Lower leg skin (tissue), 4 donors: Measurements from ENCODE around the gene PAF1. TPM values are rescaled to one million over a fixed set of nuclear protein-coding genes. Genes with fewer than 3 reads are reported as not detected.
A peak's percentile ranks its signal among the peaks of the same experiment; 100 is the strongest.

ENCODE experiments used
- DNase-seq, 2 donors: peaks; one replicate each; pipeline ENCODE4 v3.0.0-alpha.2; 2019; ENCODE audit warnings: low spot score in 2 of 2
- H3K4me3 ChIP-seq: fragments of 200-600 bp; sonication (generic); 2 replicates; pipeline ENCODE4 v1.5.1; 2017; ENCODE audit warnings: mild to moderate bottlenecking, low read depth; ENCODE audit not compliant: poor library complexity, severe bottlenecking
- POLR2A ChIP-seq, 2 donors: fragments of 450-650 bp; IDR thresholded peaks; one replicate each; pipeline ENCODE4 v1.6.1; 2016 to 2017; ENCODE audit warnings: antibody characterized with exemption in 2 of 2, mild to moderate bottlenecking in 1 of 2, moderate library complexity in 1 of 2
- WGBS, 2 donors: methylation state at CpG; one replicate each; pipeline ENCODE4 v1.1.5; 2018; 5-methylcytosine and 5-hydroxymethylcytosine counted together
- intact Hi-C: fragments of 100-400 bp; cut with DNase I; formaldehyde crosslinking; loops from one replicate; pipeline ENCODE4 v1.15.0; 2023; ENCODE audit warnings: low total_unique reads
- total RNA-seq, 4 donors: library from RNA; depleted of rRNA; stranded (reverse); fragments of >200 nt; gene quantifications; one replicate each; pipeline ENCODE4 v1.1.0, GENCODE V29; 2016
- TF ChIP-seq, protein P1 (sequence below), 3 donors: fragments of 450-650 bp; IDR thresholded peaks; one replicate each; pipeline ENCODE4 v1.5.1; 2016; ENCODE audit warnings: antibody characterized with exemption in 3 of 3, mild to moderate bottlenecking in 3 of 3, moderate library complexity in 2 of 3

PAF1 gene
- total RNA-seq, 4 donors from 2014 or later, result 22.4 to 48.0 (median 36.3) TPM

DNA sequence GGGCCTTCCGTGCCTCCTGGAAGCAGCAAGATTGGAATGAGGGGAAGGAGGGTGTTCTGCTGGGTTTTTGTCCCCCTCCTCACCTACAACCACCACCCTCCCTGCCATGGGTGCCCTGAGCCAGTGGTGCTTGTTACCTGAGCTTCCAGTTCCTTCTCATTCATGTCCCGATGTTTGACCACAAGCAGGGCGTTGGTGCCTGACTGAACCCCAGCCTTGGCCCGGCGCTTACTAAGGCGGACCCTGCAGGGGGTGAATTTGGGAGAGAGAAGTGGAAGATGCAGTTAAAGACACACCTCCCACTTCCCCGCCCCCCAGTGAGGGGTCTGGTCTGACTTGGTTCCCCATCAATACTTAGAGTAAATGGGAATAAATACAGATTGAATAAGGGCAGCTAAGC is 4.3 kb downstream of the PAF1 start:
- TF ChIP-seq, protein P1, sequence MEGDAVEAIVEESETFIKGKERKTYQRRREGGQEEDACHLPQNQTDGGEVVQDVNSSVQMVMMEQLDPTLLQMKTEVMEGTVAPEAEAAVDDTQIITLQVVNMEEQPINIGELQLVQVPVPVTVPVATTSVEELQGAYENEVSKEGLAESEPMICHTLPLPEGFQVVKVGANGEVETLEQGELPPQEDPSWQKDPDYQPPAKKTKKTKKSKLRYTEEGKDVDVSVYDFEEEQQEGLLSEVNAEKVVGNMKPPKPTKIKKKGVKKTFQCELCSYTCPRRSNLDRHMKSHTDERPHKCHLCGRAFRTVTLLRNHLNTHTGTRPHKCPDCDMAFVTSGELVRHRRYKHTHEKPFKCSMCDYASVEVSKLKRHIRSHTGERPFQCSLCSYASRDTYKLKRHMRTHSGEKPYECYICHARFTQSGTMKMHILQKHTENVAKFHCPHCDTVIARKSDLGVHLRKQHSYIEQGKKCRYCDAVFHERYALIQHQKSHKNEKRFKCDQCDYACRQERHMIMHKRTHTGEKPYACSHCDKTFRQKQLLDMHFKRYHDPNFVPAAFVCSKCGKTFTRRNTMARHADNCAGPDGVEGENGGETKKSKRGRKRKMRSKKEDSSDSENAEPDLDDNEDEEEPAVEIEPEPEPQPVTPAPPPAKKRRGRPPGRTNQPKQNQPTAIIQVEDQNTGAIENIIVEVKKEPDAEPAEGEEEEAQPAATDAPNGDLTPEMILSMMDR (IDR thresholded peaks at IDR 0.05), result no peak
- TF ChIP-seq POLR2A (IDR thresholded peaks at IDR 0.05), result no peak
- intact Hi-C loops, result no loop called here
- H3K4me3 ChIP-seq, result no peak overlapping the region
- WGBS, 2 donors, result 76 to 83% methylated on average over 7 of the region's 7 CpGs
- peak in 1 of 2 donors; percentile 79 for DNase-seq

DNA sequence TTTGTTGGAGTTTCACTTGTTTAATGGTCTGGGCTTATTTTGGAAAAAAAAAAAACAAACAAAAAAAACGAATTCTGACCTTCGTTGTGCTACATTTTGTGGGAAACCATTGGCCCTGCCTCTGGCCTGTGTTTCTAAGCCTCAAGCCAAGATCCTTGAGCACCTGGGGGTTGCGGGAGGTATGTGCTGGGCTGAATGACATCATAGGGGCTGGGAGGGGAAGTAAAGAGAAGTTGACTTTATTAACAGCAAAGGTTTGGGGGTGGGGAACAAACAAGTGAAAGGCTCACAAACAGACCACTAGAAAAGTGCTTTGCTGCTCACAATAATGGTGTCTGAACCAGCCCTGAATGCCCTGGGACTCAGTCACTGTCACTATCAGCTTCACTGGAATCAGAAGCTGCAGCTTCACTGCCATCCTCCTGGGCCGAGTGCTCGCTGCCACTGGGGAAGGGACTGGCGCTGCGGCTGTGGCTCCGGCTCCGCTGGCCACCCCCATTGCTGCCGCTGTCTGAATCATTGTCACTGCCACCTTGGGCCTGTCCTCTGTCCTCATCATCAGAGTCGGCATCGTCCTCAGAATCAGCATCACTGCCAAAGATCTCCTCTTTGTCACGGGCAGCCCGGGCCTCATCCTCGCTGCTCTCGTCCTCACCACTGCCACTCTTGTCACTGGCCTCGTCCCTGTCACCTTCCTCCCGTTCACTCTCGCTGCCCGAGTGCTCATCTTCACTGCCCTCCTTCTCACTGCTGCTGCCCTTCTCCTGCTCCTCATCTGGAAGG is 5.1 kb downstream of the PAF1 start:
- H3K4me3 ChIP-seq, result no peak overlapping the region
- WGBS, 2 donors, result 78 to 81% methylated on average over 20 of the region's 20 CpGs
- peak in 1 of 2 donors; percentile 83 for DNase-seq
- TF ChIP-seq, protein P1 (IDR thresholded peaks at IDR 0.05), result no peak
- TF ChIP-seq POLR2A (IDR thresholded peaks at IDR 0.05), result no peak
- intact Hi-C loops, result no loop called here

GRCh38 chr19:39384839-39385568 is 5.9 kb downstream of the PAF1 start:
- no peak for DNase-seq
- no peak for TF ChIP-seq POLR2A (IDR thresholded peaks at IDR 0.05)
- TF ChIP-seq, protein P1 (IDR thresholded peaks at IDR 0.05), result no peak
- intact Hi-C loops, result no loop called here
- whole genome bisulfite sequencing, 2 donors, result 67% methylated on average over 9 of the region's 9 CpGs
- no peak overlapping the region for H3K4me3 ChIP-seq

DNA sequence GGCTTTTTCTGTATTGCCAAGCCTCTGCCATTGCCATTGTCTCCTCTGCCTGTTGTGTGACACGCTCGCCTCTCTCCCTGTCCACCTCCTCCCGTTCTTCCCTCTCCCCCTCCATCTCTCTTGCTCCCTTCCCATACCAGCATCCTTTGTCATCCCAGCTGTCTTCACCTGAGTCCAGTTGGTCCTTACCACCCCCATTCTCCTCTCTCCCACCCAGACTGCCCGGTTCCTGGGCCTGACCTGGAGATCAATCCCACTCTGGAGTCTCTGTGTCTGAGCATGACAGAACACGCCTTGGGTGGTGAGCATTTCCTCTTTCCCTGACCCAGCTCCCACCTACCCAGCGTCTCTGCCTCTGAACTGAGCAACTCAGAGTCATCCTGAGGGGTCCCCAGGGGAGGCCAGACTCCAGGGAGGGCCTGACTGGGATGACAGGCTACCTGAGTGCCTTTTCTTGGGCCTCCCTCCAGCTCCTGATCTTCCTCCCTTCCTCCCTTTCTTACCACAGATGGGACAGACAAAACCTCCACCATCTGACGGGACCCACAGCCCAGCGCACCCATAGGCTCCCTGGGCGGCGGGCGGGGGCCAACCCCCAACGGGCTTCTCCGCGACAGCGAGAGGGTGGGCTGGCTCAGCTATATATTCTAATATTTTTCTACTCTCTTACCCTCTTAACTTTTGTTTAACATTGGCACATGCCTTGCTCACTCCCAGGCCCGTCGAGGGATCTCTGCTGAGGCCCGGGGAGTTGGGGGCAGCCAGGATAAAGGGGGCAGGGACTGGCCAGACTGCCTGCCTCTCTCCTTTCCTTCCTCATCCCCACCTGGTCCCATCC is 7.7 kb downstream of the PAF1 start:
- 86% methylated on average over 18 of the region's 18 CpGs for whole genome bisulfite sequencing, 2 donors
- TF ChIP-seq, protein P1 (IDR thresholded peaks at IDR 0.05), result no peak
- no peak for TF ChIP-seq POLR2A (IDR thresholded peaks at IDR 0.05)
- no peak for DNase-seq
- H3K4me3 ChIP-seq, result no peak overlapping the region
- intact Hi-C loops, result no loop called here

- 78 to 81% methylated on average over 10 of the region's 10 CpGs for WGBS, 2 donors
- no peak for TF ChIP-seq POLR2A (IDR thresholded peaks at IDR 0.05)
- TF ChIP-seq, protein P1 (IDR thresholded peaks at IDR 0.05), result no peak
- no peak overlapping the region for H3K4me3 ChIP-seq
- no peak for DNase-seq
- intact Hi-C loops, result no loop called here
Measured at GRCh38 chr19:39381910-39382611, 8.8 kb downstream of the PAF1 start.
